Mononuclear cell (primary cell): ENCODE measurements around the gene EPB41L1. TPM values are rescaled to one million over a fixed set of nuclear protein-coding genes. Genes with fewer than 3 reads are reported as not detected.

Source experiments
- H3K27me3 ChIP-seq: 2 replicates; pipeline ENCODE4 v1.6.0; 2011; ENCODE audit warnings: low read length, control low read depth; ENCODE audit not compliant: insufficient read depth
- H3K4me1 ChIP-seq: 2 replicates; pipeline ENCODE4 v1.5.1; 2011; ENCODE audit warnings: mild to moderate bottlenecking, low read length, control low read depth; ENCODE audit not compliant: insufficient read depth
- H3K4me3 ChIP-seq: 2 replicates; pipeline ENCODE4 v1.5.1; 2011; ENCODE audit warnings: mild to moderate bottlenecking, low read length, moderate library complexity
- H3K9me3 ChIP-seq: 2 replicates; pipeline ENCODE4 v1.5.1; 2011; ENCODE audit warnings: low read depth, mild to moderate bottlenecking, control low read depth, low read length
- total RNA-seq: library from RNA; depleted of rRNA; stranded (reverse); fragments of >200 nt; gene quantifications from one replicate; pipeline ENCODE4 v1.2.3, GENCODE V29; 2012

The EPB41L1 gene
- total RNA-seq, 1 donor: 0.21 TPM

DNA sequence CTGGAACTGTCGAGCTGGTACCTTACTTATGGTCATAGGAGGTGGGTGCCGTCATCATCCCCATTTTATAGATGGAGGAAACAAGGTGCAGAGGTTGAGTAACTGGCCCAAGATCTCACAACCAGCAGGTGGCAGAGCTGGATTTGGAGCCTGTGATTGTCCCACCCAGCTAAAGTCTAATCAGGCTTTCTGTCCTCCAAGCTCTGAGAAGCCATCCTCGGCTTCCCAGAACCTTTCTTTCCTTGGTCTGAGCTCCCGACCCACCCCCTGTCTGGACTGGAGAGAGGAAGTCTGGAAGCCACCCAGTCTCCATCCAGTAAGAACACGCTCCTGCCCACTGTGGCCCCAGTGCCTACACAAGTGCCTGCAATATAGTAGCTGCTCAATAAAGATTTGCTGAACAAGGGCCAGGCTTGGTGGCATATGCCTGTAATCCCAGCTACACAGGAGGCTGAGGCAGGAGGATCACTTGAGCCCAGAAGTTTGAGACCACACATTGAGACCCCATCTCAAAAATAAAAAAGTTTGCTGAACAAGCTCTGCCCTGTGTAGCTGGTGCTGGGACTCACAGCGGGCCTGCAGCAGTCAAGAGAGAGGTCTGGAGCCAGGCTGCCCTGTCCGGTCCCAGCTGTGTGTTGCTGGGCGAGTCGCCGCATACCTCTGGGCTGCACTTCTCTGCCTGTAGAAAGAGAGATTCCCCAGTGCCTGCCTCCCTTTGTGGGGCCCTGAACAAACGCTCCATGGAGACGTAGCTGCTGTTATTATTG is 119.1 kb downstream of the EPB41L1 start:
- Histone ChIP-seq H3K9me3 (no peaks in the 10 kb centered on the region), H3K27me3 (no peaks in the 10 kb centered on the region), H3K4me3 (no peak overlapping the region), H3K4me1 (no peaks in the 10 kb centered on the region)

- H3K9me3 ChIP-seq: no peaks in the 10 kb centered on the region
These were observed 119.8 kb downstream of the EPB41L1 start for GRCh38 chr20:36274181-36274841.

DNA sequence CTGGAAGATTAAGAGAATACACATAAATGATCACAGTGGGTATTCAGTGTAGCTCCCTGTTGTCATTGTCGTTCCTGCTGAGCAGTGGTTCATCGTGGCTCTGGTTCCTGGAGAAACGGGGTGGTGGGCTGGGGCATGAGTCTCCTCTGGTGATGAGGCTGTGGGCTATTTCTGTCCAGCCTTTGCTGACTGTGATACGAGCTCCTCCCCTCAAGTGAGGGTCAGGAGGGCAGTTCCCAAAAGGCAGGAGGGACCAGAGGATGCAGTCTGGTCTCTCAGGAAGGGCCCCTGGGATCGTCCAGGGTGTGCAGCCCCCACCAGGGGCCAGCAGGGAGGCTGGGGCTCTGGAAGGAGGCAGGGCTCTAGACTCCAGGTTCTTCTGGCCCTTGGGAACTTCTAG is 120.5 kb downstream of the EPB41L1 start:
- Histone ChIP-seq H3K4me3 (no peak overlapping the region), H3K9me3 (no peaks in the 10 kb centered on the region), H3K27me3 (no peaks in the 10 kb centered on the region), H3K4me1 (no peaks in the 10 kb centered on the region)

More at GRCh38 chr20:36274181-36274841, 119.8 kb downstream of the EPB41L1 start:
- Histone ChIP-seq H3K27me3 (no peaks in the 10 kb centered on the region), H3K4me1 (no peaks in the 10 kb centered on the region), H3K4me3 (no peak overlapping the region)

DNA sequence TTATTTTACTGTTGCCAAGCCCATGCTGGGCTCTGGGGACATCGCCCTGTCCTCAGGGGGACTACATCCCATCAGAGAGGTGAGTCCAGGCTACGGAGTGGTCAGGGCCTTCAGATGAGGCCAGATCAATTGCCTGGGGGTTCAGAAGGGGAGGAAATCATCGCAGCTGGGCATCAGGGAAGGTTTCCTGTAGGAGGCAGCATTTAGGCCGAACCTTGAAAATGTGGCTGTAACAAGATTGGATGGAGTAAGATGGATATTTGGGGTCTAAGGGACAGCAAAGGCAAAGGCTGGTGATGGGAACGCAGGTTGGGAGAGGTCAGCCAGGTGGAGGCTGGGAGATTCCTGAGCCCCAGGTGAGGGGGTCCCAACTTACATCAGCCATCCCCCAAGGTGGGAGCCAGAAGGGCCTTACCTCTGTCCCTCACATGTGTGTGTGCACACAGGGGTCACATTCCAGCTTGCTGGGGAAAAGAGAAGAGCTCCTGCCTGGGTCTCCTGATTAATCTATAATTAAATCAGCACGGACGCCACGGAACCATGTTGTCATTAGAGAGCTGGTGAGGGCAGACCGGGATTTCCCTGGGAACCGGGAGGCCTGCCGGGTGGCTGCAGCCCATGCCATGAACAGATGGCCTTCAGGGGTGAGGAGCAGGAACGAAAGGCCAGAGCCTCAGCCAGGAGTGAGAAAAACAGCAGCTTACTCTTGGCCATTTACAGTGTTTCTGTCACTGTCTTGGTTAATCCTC is 121.1 kb downstream of the EPB41L1 start:
- no peak overlapping the region for H3K4me3 ChIP-seq
- H3K27me3 ChIP-seq: no peaks in the 10 kb centered on the region
- H3K9me3 ChIP-seq: no peaks in the 10 kb centered on the region
- no peaks in the 10 kb centered on the region for H3K4me1 ChIP-seq

GRCh38 chr20:36277546-36277945 is 123.0 kb downstream of the EPB41L1 start:
- no peaks in the 10 kb centered on the region for H3K4me1 ChIP-seq
- H3K9me3 ChIP-seq: no peaks in the 10 kb centered on the region
- H3K4me3 ChIP-seq: no peak overlapping the region
- H3K27me3 ChIP-seq: no peaks in the 10 kb centered on the region

DNA sequence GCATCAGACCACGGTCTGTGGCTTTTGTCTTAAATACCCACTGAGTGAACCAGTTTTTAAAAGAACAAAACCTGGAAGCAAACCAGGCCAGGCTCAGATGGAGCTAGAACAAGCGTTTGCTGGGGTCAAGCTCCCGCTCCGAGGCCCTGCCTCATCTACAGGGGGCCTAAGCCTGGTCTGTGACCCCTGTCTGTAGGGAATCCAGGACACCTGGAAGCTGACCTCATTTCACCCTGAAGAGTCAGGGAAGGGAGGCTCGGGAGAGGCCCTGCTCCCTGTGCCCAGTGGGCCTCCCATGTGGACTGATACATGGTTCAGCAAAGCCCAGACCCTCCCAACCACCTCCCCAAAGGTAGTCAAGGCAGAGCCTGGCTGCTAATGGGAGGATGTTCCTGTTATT is 124.8 kb downstream of the EPB41L1 start:
- Histone ChIP-seq H3K27me3 (no peaks in the 10 kb centered on the region), H3K4me1 (no peaks in the 10 kb centered on the region), H3K4me3 (no peak overlapping the region), H3K9me3 (no peaks in the 10 kb centered on the region)

DNA sequence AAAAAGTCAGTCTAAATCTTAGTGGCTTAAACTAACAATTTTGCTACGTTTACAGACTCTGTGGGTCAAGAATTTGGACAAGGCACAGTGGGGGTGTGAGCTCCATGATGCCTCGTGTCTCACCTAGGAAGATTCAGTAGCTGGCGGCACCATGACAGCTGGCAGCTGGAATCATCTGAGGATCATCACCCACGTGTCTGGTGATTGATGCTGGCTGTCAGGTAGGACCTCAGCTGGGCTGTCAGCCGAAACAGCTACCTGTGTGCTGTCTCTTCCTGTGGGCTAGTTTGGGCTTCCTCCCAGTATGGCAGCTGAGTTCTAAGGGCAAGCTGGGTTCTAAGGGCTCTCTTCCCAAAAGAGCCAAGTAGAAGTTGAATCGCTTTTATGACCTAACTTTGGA is 125.2 kb downstream of the EPB41L1 start:
- no peaks in the 10 kb centered on the region for H3K4me1 ChIP-seq

DNA sequence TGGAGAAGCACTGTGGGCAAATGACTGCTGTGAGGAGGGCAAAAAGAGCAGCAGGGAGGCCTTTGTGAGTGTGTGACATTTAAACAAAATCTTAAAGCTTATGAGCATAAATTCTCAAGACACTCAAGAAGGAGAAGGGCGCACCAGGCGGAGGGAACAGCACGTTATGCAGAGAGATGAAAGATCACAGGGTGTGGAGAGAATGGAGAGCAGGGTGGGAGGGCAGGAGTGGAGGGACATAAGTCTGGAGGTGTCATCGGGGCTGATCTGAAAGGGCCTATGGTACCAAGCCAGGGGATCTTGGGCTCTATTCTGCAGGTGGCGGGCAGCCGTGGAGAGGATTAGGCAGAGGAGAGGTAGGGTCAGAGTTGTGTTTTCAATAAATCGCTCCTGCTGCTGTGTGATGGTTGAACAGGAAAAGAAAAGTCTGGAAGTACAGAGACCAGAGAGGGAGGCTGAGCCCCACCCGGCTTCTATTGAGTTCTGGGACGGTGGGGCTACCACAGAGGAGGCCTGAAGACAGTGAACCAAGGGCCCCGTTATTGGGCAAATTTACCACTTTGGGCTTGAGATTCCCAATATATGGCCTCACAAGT is 127.3 kb downstream of the EPB41L1 start:
- H3K27me3 ChIP-seq: no peaks in the 10 kb centered on the region
- no peaks in the 10 kb centered on the region for H3K4me1 ChIP-seq
- no peaks in the 10 kb centered on the region for H3K9me3 ChIP-seq
- H3K4me3 ChIP-seq: no peak overlapping the region

More for the DNA sequence above, 125.2 kb downstream of the EPB41L1 start:
- H3K9me3 ChIP-seq: no peaks in the 10 kb centered on the region
- no peaks in the 10 kb centered on the region for H3K27me3 ChIP-seq
- H3K4me3 ChIP-seq: no peak overlapping the region

Other genes with a start within 250 kb of the EPB41L1 start
- 63.9 TPM for gene SCAND1, start 200.2 kb upstream of the EPB41L1 start, total RNA-seq
- gene CNBD2, start 186.2 kb upstream of the EPB41L1 start, total RNA-seq: 11.3 TPM
- gene AAR2, start 81.7 kb downstream of the EPB41L1 start, total RNA-seq: 34.2 TPM
- gene DLGAP4, start 151.6 kb downstream of the EPB41L1 start, total RNA-seq: 10.5 TPM